SK-N-MC (cell line): ENCODE results near the gene SLC24A5.

Experiments
- DNase-seq: peaks from one replicate; pipeline ENCODE4 v3.0.0-alpha.2; 2011; ENCODE audit warnings: low read depth, low spot score
- H3K27ac ChIP-seq: fragments of 200-600 bp; sonication (generic); 2 replicates; pipeline ENCODE4 v1.5.1; 2016; ENCODE audit warnings: mixed run types
- H3K36me3 ChIP-seq: fragments of 200-600 bp; sonication (generic); 2 replicates; pipeline ENCODE4 v1.6.1; 2017; ENCODE audit warnings: antibody characterized with exemption, low read length, mixed read lengths; ENCODE audit not compliant: insufficient read depth
- H3K4me3 ChIP-seq: fragments of 200-600 bp; sonication (generic); 2 replicates; pipeline ENCODE4 v1.5.1; 2016
- H3K9ac ChIP-seq: fragments of 200-600 bp; sonication (generic); 2 replicates; pipeline ENCODE4 v1.8.0; 2017; ENCODE audit warnings: mixed run types, mixed read lengths; ENCODE audit not compliant: insufficient read length
- H3K9me3 ChIP-seq: fragments of 200-600 bp; sonication (generic); 2 replicates; pipeline ENCODE4 v1.6.1; 2017; ENCODE audit warnings: low read depth, mild to moderate bottlenecking, antibody characterized with exemption, low read length, moderate library complexity, mixed read lengths
- EZH2 ChIP-seq: fragments of 200-600 bp; sonication (generic); IDR thresholded peaks from one replicate; pipeline ENCODE4 v1.6.1; 2017; ENCODE audit warnings: antibody characterized with exemption
- FOXP2 ChIP-seq: optimal IDR thresholded peaks from 2 replicates; pipeline ENCODE3; 2011; ENCODE audit warnings: mild to moderate bottlenecking, moderate library complexity; ENCODE audit not compliant: insufficient read depth; ENCODE audit errors: extremely low read length, control extremely low read depth
- POLR2AphosphoS5 ChIP-seq: IDR thresholded peaks from 2 replicates; pipeline ENCODE4 v1.6.1; 2012; ENCODE audit warnings: mild to moderate bottlenecking, low read depth, low read length, borderline replicate concordance

Gene SLC24A5

DNA sequence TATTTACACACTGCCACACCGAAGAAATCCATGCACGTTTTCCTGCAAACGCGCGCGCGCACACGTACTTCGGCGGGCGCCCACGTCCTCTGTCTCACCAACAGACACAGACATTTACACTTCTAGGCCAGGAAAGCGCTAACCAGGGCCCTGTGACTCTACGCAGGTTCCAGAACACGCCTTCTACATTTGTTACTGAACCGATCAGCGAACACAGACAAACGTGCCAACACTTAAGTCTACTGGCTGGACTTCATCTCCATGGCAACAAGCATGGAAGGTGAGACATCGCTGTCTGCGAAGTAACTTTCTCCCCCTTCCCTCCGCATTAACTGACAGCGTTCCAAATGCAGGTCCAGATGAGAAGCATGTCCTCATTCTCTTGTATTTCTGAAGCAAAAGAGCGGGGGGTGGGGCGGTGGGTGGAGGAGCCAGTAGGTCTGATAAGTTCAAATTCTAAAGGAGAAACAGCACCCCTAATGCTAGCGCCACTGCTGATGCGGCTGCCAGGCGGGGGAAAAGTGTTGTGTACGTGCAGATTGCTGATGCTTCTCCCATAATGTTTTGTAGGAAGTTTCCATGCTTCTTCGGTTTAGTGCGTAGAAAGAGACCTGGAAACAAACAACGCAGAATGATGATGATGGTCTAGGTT is 70.9 kb downstream of the SLC24A5 start, which contains the start of gene CTXN2:
CTXN2 (plus strand) TSS at position 92 of the 652 bp plus-strand sequence. CDS start 9,636 bp downstream, outside the sequence.
- Histone ChIP-seq H3K27ac (no peak within 1 kb of the TSS), H3K9ac (no peak within 1 kb of the TSS), H3K4me3 (no peak within 1 kb of the TSS), H3K9me3 (no peaks in the 10 kb centered on the region), H3K36me3 (no peaks in the 10 kb centered on the region)
- TF ChIP-seq POLR2AphosphoS5 (no peak), FOXP2 (no peak), EZH2 (no peak)
- no peak for DNase-seq
